Pancreas (tissue), 10 donors: ENCODE measurements around the gene ZBTB49. TPM values are rescaled to one million over a fixed set of nuclear protein-coding genes. Genes with fewer than 3 reads are reported as not detected.
A peak's percentile ranks its signal among the peaks of the same experiment; 100 is the strongest.
"Not testable (repeated sequence)": the region's sequence is repeated elsewhere in the genome, so short reads cannot be mapped to it uniquely, and the experiment has no call there.

ENCODE experiments used
- ATAC-seq, 4 donors: fragments of 200-7000 bp; cut with Tn5 transposase; one replicate each; pipeline versions ENCODE4 v1.8.0 to v1.9.1; 2020; ENCODE audit warnings: mild to moderate bottlenecking in 4 of 4, moderate library complexity in 4 of 4
- DNase-seq, 6 donors: peaks; one replicate each; pipeline ENCODE4 v3.0.0-alpha.2; 2020
- FAIRE-seq: peaks from 2 replicates; lab custom pipeline; 2012; peaks lifted over from hg19 to GRCh38; lab: Jason Lieb, UNC
- H3K27ac ChIP-seq, 4 donors: fragments of 200-600 bp; sonication (generic); 1 replicate in 3 of 4; 2 replicates in 1 of 4; pipeline versions ENCODE4 v1.5.0 to v1.8.0; 2020
- H3K27me3 ChIP-seq, 4 donors: fragments of 200-600 bp; one replicate each; pipeline ENCODE4 v1.8.0; 2021
- H3K36me3 ChIP-seq, 3 donors: fragments of 200-600 bp; sonication (generic) in 1 of 3; one replicate each; pipeline versions ENCODE4 v1.5.0 to v1.8.0; 2020 to 2021
- H3K4me1 ChIP-seq, 3 donors: fragments of 200-600 bp; one replicate each; pipeline ENCODE4 v1.8.0; 2021
- H3K4me3 ChIP-seq, 4 donors: fragments of 200-600 bp; sonication (generic) in 2 of 4; one replicate each; pipeline versions ENCODE4 v1.5.0 to v1.8.0; 2020 to 2021
- H3K9me3 ChIP-seq, 4 donors: fragments of 200-600 bp; one replicate each; pipeline ENCODE4 v1.8.0; 2021
- CTCF ChIP-seq, 4 donors: fragments of 200-600 bp; sonication (generic) in 3 of 4; IDR thresholded peaks; one replicate each; pipeline versions ENCODE4 v1.5.0 to v1.8.0; 2021; ENCODE audit warnings: antibody characterized with exemption in 4 of 4
- WGBS, 2 donors: extraction: QIAGEN DNeasy Blood & Tissue Kit; methylation state at CpG; one replicate each; pipeline ENCODE4 v1.1.7; 2013; 5-methylcytosine and 5-hydroxymethylcytosine counted together
- intact Hi-C, 3 donors: fragments of 100-400 bp; cut with DNase I; formaldehyde crosslinking; loops; one replicate each; pipeline versions ENCODE4 v1.11.1 to v1.14.2; 2022
- polyA plus RNA-seq, 2 donors: library from polyadenylated mRNA; stranded (reverse); fragments of 200-250 nt; gene quantifications; one replicate each; pipeline ENCODE4 v1.2.3, GENCODE V29; 2013
- total RNA-seq, 6 donors: library from RNA; stranded (reverse); fragmentation: NEBNext Ultra II Directional in 4 of 6; extraction: Animal tissue kit (Norgen Biotek cat#: 25700) in 4 of 6; gene quantifications; one replicate each; pipeline versions ENCODE4 v1.2.1 to v1.2.4, GENCODE V29; 2021 to 2023
- donor health status: healthy with polysubstance abuse.
- donor health status: DM: no; HTN: no; CAD: no; lungs with moderate emphysema.
- donor health status: DM: no; HTN: no; CAD: no.
- donor health status: control.
- donor health status: control.
- donor health status: Bipolar disorder and iron deficiency.
- donor health status: DM: yes; HTN: yes; CAD: no.
- donor health status: DM: no; HTN: no; CAD: no.
- donor health status: DM: no; HTN: no; CAD: no.
- donor health status: DM: yes; HTN: yes; CAD: no.

ZBTB49 gene
- total and polyA plus RNA-seq, 8 donors: 1.5 to 3.9 (median 3.4) TPM

- Histone ChIP-seq H3K4me1 (peaks cover 5 to 9% (median 6%) of the 10 kb centered on the region in 3 donors), H3K9me3 (no peaks in the 10 kb centered on the region), H3K36me3 (peaks cover 0 to 13% (median 2%) of the 10 kb centered on the region in 3 donors), H3K27me3 (peaks cover 0 to 6% (median 0%) of the 10 kb centered on the region in 4 donors), H3K27ac (peak overlapping the region; percentile 82 to 95 (median 89)), H3K4me3 (peak overlapping the region; percentile 73 to 89 (median 77))
- ATAC-seq (peak in 1 of 4 donors; percentile 3), DNase-seq (no peak), FAIRE-seq (no peak)
- WGBS, 2 donors: 6 to 8% methylated on average over 10 of the region's 10 CpGs
- intact Hi-C loops: no loop called here
- no peak for TF ChIP-seq CTCF (IDR thresholded peaks at IDR 0.05)
Measured at GRCh38 chr4:4248885-4249203, 41.2 kb upstream of the ZBTB49 start.

GRCh38 chr4:4249342-4249741 is 40.7 kb upstream of the ZBTB49 start:
- H3K27ac ChIP-seq, ATAC-seq, DNase-seq, H3K36me3 ChIP-seq, H3K9me3 ChIP-seq, FAIRE-seq, H3K4me1 ChIP-seq, H3K4me3 ChIP-seq, intact Hi-C loops, H3K27me3 ChIP-seq: not testable (repeated sequence)
- 87 to 95% methylated on average over 15 of the region's 15 CpGs for WGBS, 2 donors

- Histone ChIP-seq H3K9me3 (no peaks in the 10 kb centered on the region), H3K4me1 (peaks cover 5 to 9% (median 6%) of the 10 kb centered on the region in 3 donors), H3K27ac (no peak overlapping the region), H3K36me3 (peaks cover 0 to 3% (median 0%) of the 10 kb centered on the region in 3 donors), H3K27me3 (peaks cover 0 to 6% (median 0%) of the 10 kb centered on the region in 4 donors), H3K4me3 (no peak overlapping the region)
- intact Hi-C loops: loop anchor here in 1 of 3 donors (5.0 kb wide), 1 partner anchor 82 kb away; no protein-coding TSS in a partner anchor
- WGBS, 2 donors: 77 to 78% methylated on average over 8 of the region's 8 CpGs
- no peak for ATAC-seq
- no peak for TF ChIP-seq CTCF (IDR thresholded peaks at IDR 0.05)
- no peak for DNase-seq
- no peak for FAIRE-seq
Measured at GRCh38 chr4:4249866-4250265, 40.2 kb upstream of the ZBTB49 start.

GRCh38 chr4:4254199-4254598 is 35.9 kb upstream of the ZBTB49 start:
- H3K36me3 ChIP-seq: no peaks in the 10 kb centered on the region
- no peak for ATAC-seq
- intact Hi-C loops: loop anchor here in 1 of 3 donors (5.0 kb wide), 1 partner anchor 78 kb away; no protein-coding TSS in a partner anchor
- TF ChIP-seq CTCF (IDR thresholded peaks at IDR 0.05): no peak
- H3K4me1 ChIP-seq: no peaks in the 10 kb centered on the region
- no peak overlapping the region for H3K4me3 ChIP-seq
- no peak for FAIRE-seq
- H3K9me3 ChIP-seq: no peaks in the 10 kb centered on the region
- 75 to 81% methylated on average over 11 of the region's 11 CpGs for WGBS, 2 donors
- H3K27me3 ChIP-seq: peaks cover 0 to 6% (median 0%) of the 10 kb centered on the region in 4 donors
- DNase-seq: no peak
- no peak overlapping the region for H3K27ac ChIP-seq

- 38 to 45% methylated on average over 6 of the region's 6 CpGs for WGBS, 2 donors
- no peak for FAIRE-seq
- H3K27me3 ChIP-seq: peaks cover 0 to 6% (median 0%) of the 10 kb centered on the region in 4 donors
- no peak for DNase-seq
- TF ChIP-seq CTCF (IDR thresholded peaks at IDR 0.05): no peak
- ATAC-seq: no peak
- H3K27ac ChIP-seq: no peak overlapping the region
- intact Hi-C loops: loop anchor here in 1 of 3 donors (5.0 kb wide), 1 partner anchor 78 kb away; no protein-coding TSS in a partner anchor
- H3K4me3 ChIP-seq: no peak overlapping the region
- no peaks in the 10 kb centered on the region for H3K4me1 ChIP-seq
- no peaks in the 10 kb centered on the region for H3K36me3 ChIP-seq
- H3K9me3 ChIP-seq: no peaks in the 10 kb centered on the region
Measured at GRCh38 chr4:4254666-4255065, 35.4 kb upstream of the ZBTB49 start.
